Kidney epithelial cell (primary cell): ENCODE results near the gene ASB2. TPM values are rescaled to one million over a fixed set of nuclear protein-coding genes. Genes with fewer than 3 reads are reported as not detected.

ENCODE experiments used
- DNase-seq: peaks from one replicate; pipeline ENCODE4 v3.0.0-alpha.2; 2010; ENCODE audit warnings: low read depth
- H3K27me3 ChIP-seq: 2 replicates; pipeline ENCODE4 v1.6.0; 2011; ENCODE audit warnings: low read length; ENCODE audit not compliant: control insufficient read depth, insufficient read depth
- H3K36me3 ChIP-seq: 2 replicates; pipeline ENCODE4 v1.5.1; 2011; ENCODE audit warnings: low read length; ENCODE audit not compliant: control insufficient read depth, insufficient read depth
- H3K4me3 ChIP-seq: 2 replicates; pipeline ENCODE4 v1.5.1; 2011; ENCODE audit warnings: low read depth, mild to moderate bottlenecking, control low read depth, low read length
- total RNA-seq: library from RNA; depleted of rRNA; stranded (reverse); fragments of >200 nt; gene quantifications from 2 replicates; pipeline ENCODE4 v1.2.3, GENCODE V29; 2015
- TF ChIP-seq, protein P1 (sequence below): IDR thresholded peaks from 2 replicates; pipeline ENCODE4 v1.5.1; 2011; ENCODE audit warnings: mild to moderate bottlenecking, moderate library complexity, low read length, control low read depth, inconsistent platforms; ENCODE audit not compliant: insufficient read depth, poor library complexity, severe bottlenecking

ASB2 gene
- total RNA-seq, 1 donor from 2014 or later, result 7.4 TPM

DNA sequence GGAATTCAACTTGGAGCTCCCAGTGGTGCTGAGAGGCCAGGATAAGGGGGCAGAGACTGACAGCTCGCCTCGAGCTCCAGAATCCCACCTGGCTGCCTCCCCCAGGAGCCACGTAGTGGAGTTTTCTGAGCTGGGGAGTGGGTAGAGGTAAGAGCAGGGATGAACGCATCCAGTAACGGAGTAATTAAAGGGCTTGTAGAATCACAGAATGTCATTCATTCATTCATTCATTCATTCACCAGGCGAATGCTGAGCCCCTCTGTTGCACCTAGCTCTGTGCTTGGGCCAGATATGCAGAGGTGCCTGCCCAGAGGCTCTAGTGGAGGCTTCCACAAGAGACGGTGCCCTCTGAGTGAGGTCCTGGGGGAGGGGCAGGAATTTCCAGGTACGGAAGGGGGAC lies 41.2 kb downstream of the ASB2 start:
- Histone ChIP-seq H3K27me3 (peaks cover 30% of the 10 kb centered on the region), H3K4me3 (no peak overlapping the region), H3K36me3 (no peaks in the 10 kb centered on the region)
- DNase-seq, result no peak
- TF ChIP-seq, protein P1, sequence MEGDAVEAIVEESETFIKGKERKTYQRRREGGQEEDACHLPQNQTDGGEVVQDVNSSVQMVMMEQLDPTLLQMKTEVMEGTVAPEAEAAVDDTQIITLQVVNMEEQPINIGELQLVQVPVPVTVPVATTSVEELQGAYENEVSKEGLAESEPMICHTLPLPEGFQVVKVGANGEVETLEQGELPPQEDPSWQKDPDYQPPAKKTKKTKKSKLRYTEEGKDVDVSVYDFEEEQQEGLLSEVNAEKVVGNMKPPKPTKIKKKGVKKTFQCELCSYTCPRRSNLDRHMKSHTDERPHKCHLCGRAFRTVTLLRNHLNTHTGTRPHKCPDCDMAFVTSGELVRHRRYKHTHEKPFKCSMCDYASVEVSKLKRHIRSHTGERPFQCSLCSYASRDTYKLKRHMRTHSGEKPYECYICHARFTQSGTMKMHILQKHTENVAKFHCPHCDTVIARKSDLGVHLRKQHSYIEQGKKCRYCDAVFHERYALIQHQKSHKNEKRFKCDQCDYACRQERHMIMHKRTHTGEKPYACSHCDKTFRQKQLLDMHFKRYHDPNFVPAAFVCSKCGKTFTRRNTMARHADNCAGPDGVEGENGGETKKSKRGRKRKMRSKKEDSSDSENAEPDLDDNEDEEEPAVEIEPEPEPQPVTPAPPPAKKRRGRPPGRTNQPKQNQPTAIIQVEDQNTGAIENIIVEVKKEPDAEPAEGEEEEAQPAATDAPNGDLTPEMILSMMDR, result no peak

DNA sequence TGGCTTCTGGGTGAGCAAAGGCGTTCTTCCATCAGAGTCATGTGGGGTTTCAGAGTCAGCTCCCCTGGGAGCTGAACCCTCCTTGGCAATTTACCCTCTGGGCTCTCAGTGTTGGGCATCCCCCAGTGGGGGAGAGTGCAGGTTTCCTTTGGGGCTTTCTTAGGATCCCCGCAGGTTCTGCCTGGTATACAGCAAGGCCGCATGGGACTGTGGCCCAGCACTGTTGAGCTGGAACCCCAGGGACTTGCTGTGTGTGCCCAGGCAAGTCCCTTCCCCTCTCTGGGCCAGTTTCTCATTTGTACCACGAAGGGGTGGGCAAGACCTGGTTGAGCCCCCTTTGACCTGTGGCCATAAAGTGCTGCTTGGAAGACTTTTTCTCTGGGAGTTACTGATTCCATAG lies 43.7 kb downstream of the ASB2 start:
- Histone ChIP-seq H3K4me3 (no peak overlapping the region), H3K36me3 (no peaks in the 10 kb centered on the region), H3K27me3 (peaks cover 20% of the 10 kb centered on the region)
- no peak for DNase-seq
- TF ChIP-seq, protein P1, result no peak

DNA sequence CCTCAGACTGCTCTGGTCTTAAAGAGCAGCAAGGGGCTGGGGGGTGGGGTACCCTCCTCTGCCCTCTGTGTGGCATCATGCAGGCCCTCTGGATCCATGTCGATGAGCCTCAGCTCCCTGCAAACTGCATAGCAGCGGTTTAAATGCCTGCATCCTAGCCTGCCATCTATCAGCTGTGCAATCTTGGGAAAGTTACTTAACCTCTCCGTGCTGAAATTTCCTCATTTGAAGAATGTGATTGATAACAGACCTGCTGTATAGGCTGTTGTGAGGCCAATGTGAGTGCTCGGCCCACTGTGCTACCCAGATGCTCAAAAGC lies 45.4 kb downstream of the ASB2 start:
- Histone ChIP-seq H3K36me3 (no peaks in the 10 kb centered on the region), H3K27me3 (peaks cover 20% of the 10 kb centered on the region), H3K4me3 (no peak overlapping the region)
- TF ChIP-seq, protein P1, result no peak
- no peak for DNase-seq

DNA sequence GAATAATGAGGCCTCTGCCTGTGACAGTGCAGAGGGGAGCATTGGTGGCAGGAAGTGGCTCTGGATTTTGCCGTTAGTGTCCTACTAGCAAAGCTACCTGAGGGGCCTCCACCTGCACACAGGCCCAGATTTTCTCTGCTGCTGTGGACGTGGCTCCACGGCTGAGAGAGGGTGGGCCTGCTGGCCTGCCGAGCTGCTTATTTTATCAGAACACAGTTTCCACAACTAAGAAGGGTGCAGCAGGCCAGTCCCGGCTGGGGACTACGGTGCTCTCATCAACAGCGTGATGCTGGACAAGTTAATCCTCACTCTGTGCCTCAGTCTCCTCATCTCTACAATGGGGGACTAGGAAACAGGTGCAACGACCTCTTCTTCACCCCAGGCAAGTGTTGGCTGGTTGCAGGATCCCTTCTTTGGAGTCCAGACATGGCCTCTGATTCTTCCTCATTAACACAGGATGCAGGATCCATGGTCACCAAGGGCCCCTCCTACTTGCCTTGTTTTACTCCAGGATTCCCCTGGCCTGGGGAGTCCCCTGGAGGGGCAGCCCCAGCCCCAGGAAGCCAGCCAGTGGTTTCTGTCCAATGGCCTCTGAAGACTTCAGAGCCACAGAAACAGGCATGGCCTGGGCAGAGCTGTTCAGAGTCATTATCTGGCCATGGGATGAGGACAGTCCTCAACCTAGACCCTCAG lies 45.9 kb downstream of the ASB2 start:
- Histone ChIP-seq H3K4me3 (no peak overlapping the region), H3K36me3 (no peaks in the 10 kb centered on the region), H3K27me3 (peaks cover 21% of the 10 kb centered on the region)
- TF ChIP-seq, protein P1, result no peak
- no peak for DNase-seq

DNA sequence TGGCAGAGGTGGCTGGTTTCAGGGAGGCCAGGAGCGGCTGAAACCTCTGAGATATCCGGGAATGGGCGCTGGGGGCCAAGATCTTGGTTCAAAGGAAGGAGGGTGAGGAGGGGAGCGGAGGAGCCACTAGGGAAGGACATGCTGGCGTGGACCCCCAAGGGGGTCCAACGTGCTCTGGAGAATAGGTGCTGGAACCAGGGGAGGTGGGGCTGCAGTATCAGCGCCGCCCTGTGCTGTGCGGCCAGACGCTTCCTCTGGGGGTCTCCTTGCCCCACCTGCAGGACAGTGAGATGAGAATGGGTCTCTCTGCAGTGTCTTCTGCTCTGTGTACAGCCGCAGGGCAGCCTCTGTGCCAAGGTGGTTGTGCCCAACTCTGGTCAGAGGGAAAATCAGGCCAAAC lies 46.7 kb downstream of the ASB2 start:
- Histone ChIP-seq H3K27me3 (peaks cover 17% of the 10 kb centered on the region), H3K36me3 (no peaks in the 10 kb centered on the region), H3K4me3 (no peak overlapping the region)
- DNase-seq, result no peak
- TF ChIP-seq, protein P1, result no peak

DNA sequence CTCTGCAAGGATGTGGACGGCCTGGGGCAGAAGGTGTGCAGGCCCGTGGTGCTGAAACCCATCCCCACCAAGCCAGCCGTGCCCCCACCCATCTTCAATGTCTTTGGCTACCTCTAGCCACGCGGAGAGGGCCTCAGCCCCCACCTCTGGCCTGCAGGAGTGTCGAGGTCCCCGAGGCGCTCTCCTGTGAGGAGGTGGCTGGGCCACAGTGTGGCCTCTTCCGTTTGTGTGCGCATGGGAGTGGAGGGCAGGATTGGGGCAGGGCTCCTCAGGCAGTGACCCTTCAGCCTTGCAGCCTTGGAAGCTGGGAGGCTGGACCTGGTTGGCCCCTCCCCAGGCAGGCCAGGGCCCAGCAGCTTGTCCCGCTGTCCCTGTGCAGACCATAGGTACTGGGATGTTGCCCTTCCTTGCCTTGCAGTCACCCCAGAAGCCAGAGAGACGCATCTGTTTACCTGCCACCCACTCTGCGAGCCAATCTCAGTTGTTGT lies 47.3 kb downstream of the ASB2 start:
- no peak for DNase-seq
- peaks cover 15% of the 10 kb centered on the region for H3K27me3 ChIP-seq
- H3K4me3 ChIP-seq, result no peak overlapping the region
- no peaks in the 10 kb centered on the region for H3K36me3 ChIP-seq
- TF ChIP-seq, protein P1, result no peak
